Smooth muscle cell (in vitro differentiated cells): ENCODE measurements around the gene BTBD6. TPM values are rescaled to one million over a fixed set of nuclear protein-coding genes. Genes with fewer than 3 reads are reported as not detected.

ENCODE experiments used
- DNase-seq: peaks from one replicate; lab custom pipeline; 2025; ENCODE audit not compliant: unreplicated experiment; lab: John Stamatoyannopoulos, UW
- H2AFZ ChIP-seq: fragments of 200-600 bp; sonication (generic); 2 replicates; pipeline ENCODE4 v1.6.0; 2016; ENCODE audit warnings: antibody characterized with exemption, low read depth, mild to moderate bottlenecking
- H3F3A ChIP-seq: fragments of 200-600 bp; sonication (generic); 2 replicates; pipeline ENCODE4 v1.6.0; 2017; ENCODE audit warnings: antibody characterized with exemption, low read depth
- H3K27ac ChIP-seq: fragments of 200-600 bp; sonication (generic); 2 replicates; pipeline ENCODE4 v1.5.1; 2016; ENCODE audit warnings: low read depth, mild to moderate bottlenecking
- H3K27me3 ChIP-seq: fragments of 200-600 bp; sonication (generic); 2 replicates; pipeline ENCODE4 v1.6.1; 2016; ENCODE audit warnings: low read depth, mild to moderate bottlenecking
- H3K36me3 ChIP-seq: fragments of 200-600 bp; sonication (generic); 2 replicates; pipeline ENCODE4 v1.5.1; 2016; ENCODE audit warnings: low read depth
- H3K4me1 ChIP-seq: fragments of 200-600 bp; sonication (generic); 2 replicates; pipeline ENCODE4 v1.5.1; 2016; ENCODE audit warnings: low read depth
- H3K4me2 ChIP-seq: fragments of 200-600 bp; sonication (generic); 2 replicates; pipeline ENCODE4 v1.6.0; 2016; ENCODE audit warnings: mild to moderate bottlenecking
- H3K4me3 ChIP-seq: fragments of 200-600 bp; sonication (generic); 2 replicates; pipeline ENCODE4 v1.5.1; 2016; ENCODE audit warnings: mild to moderate bottlenecking
- H3K79me2 ChIP-seq: fragments of 200-600 bp; sonication (generic); 2 replicates; pipeline ENCODE4 v1.6.0; 2016; ENCODE audit warnings: low read depth, mild to moderate bottlenecking
- H3K9ac ChIP-seq: fragments of 200-600 bp; sonication (generic); 2 replicates; pipeline ENCODE4 v1.6.0; 2016; ENCODE audit warnings: low read depth
- H3K9me3 ChIP-seq: fragments of 200-600 bp; sonication (generic); replicated peaks from 2 replicates; pipeline ENCODE4 v1.5.1; 2016; ENCODE audit warnings: low read depth
- H4K20me1 ChIP-seq: fragments of 200-600 bp; sonication (generic); 2 replicates; pipeline ENCODE4 v1.6.0; 2016; ENCODE audit warnings: low read depth
- CTCF ChIP-seq: fragments of 200-600 bp; sonication (generic); IDR thresholded peaks from 2 replicates; pipeline ENCODE4 v1.5.1; 2017; ENCODE audit warnings: borderline replicate concordance, mild to moderate bottlenecking, antibody characterized with exemption; ENCODE audit not compliant: insufficient read depth, poor library complexity, severe bottlenecking
- WGBS: methylation state at CpG from one replicate; pipeline ENCODE4 v1.1.7; 2016; ENCODE audit warnings: low lambda C conversion rate; 5-methylcytosine and 5-hydroxymethylcytosine counted together
- polyA plus RNA-seq: library from polyadenylated mRNA; unstranded; fragments of >200 nt; fragmentation: Nextera tagmentation; extraction: Ambion mirVana; gene quantifications from 2 replicates; pipeline ENCODE4 v1.2.1, GENCODE V29; 2016
- total RNA-seq: library from RNA; depleted of rRNA; stranded (reverse); fragments of >200 nt; gene quantifications from 2 replicates; pipeline ENCODE4 v1.2.3, GENCODE V29; 2014

BTBD6 gene
- total and polyA plus RNA-seq, 2 experiments from 2014 or later: 27.0 to 40.3 TPM

- Histone ChIP-seq H3F3A (no peaks in the 10 kb centered on the region), H3K9me3 (no peaks in the 10 kb centered on the region), H2AFZ (no peak overlapping the region), H4K20me1 (peaks cover 12% of the 10 kb centered on the region), H3K9ac (no peak overlapping the region), H3K36me3 (no peaks in the 10 kb centered on the region), H3K79me2 (no peaks in the 10 kb centered on the region), H3K4me2 (no peak overlapping the region), H3K4me1 (no peaks in the 10 kb centered on the region), H3K27me3 (no peaks in the 10 kb centered on the region), H3K27ac (no peak overlapping the region), H3K4me3 (no peak overlapping the region)
- TF ChIP-seq CTCF: no peak
- DNase-seq: no peak
- 97% methylated on average over 29 of the region's 29 CpGs for WGBS
Observed at GRCh38 chr14:105219043-105219612, 29.2 kb upstream of the BTBD6 start.

GRCh38 chr14:105219753-105220152 is 28.6 kb upstream of the BTBD6 start:
- H3K27me3 ChIP-seq: no peaks in the 10 kb centered on the region
- no peaks in the 10 kb centered on the region for H3K4me1 ChIP-seq
- no peaks in the 10 kb centered on the region for H3K36me3 ChIP-seq
- no peaks in the 10 kb centered on the region for H3F3A ChIP-seq
- H3K27ac ChIP-seq: no peak overlapping the region
- no peaks in the 10 kb centered on the region for H3K79me2 ChIP-seq
- TF ChIP-seq CTCF: no peak
- H3K4me2 ChIP-seq: no peak overlapping the region
- H4K20me1 ChIP-seq: peaks cover 9% of the 10 kb centered on the region
- no peak for DNase-seq
- H3K9ac ChIP-seq: no peak overlapping the region
- no peak overlapping the region for H2AFZ ChIP-seq
- H3K9me3 ChIP-seq: no peaks in the 10 kb centered on the region
- 100% methylated on average over 13 of the region's 17 CpGs for WGBS
- H3K4me3 ChIP-seq: no peak overlapping the region

GRCh38 chr14:105220699-105221597 is 27.4 kb upstream of the BTBD6 start:
- Histone ChIP-seq H3F3A (no peaks in the 10 kb centered on the region), H3K4me2 (no peak overlapping the region), H2AFZ (no peak overlapping the region), H3K79me2 (no peaks in the 10 kb centered on the region), H3K27ac (no peak overlapping the region), H3K9ac (no peak overlapping the region), H3K4me1 (no peaks in the 10 kb centered on the region), H3K36me3 (no peaks in the 10 kb centered on the region), H3K9me3 (no peaks in the 10 kb centered on the region), H4K20me1 (no peaks in the 10 kb centered on the region), H3K4me3 (no peak overlapping the region), H3K27me3 (no peaks in the 10 kb centered on the region)
- no peak for DNase-seq
- TF ChIP-seq CTCF: no peak
- WGBS: 94% methylated on average over 29 of the region's 29 CpGs
